ENCODE results near the gene TPM1. TPM values are rescaled to one million over a fixed set of nuclear protein-coding genes. Genes with fewer than 3 reads are reported as not detected.

Gene TPM1
- total and polyA plus RNA-seq, 4 donors, result 118 to 469 (median 192) TPM

GRCh38 chr15:63046917-63047760 lies 4.6 kb downstream of the TPM1 start:
- DNase-seq (no peak), ATAC-seq (ENCODE audit: insufficient read depth, low FRiP score) (no peak)
- peaks cover 8 to 61% (median 32%) of the 10 kb centered on the region in 5 donors for H3K4me1 ChIP-seq (ENCODE audit: control insufficient read depth in 5 of 5, insufficient read depth in 5 of 5, low read length in 5 of 5)
- peak overlapping the region in 1 of 2 donors; percentile 82 for H3K27ac ChIP-seq (ENCODE audit: low read depth in 1 of 2, low read length in 1 of 2)
- H3K27me3 ChIP-seq (ENCODE audit: control insufficient read depth in 3 of 3, insufficient read depth in 3 of 3, low read length in 2 of 3), result no peaks in the 10 kb centered on the region
- TF ChIP-seq CTCF (IDR thresholded peaks at IDR 0.05; ENCODE audit: control extremely low read depth, extremely low read depth), result no peak
- H3K36me3 ChIP-seq (ENCODE audit: control insufficient read depth in 4 of 4, insufficient read depth in 4 of 4, low read length in 4 of 4), result peaks cover 0 to 15% (median 6%) of the 10 kb centered on the region in 4 donors
- 73 to 74% methylated on average over 8 of the region's 8 CpGs for WGBS, 2 donors
- H3K4me3 ChIP-seq, result no peak overlapping the region
- peak overlapping the region in 1 of 2 donors; percentile 13 for H3K9ac ChIP-seq (ENCODE audit: insufficient read depth in 1 of 2, low read length in 2 of 2)
- H3K9me3 ChIP-seq (ENCODE audit: control insufficient read depth in 4 of 4, insufficient read depth in 3 of 4, low read length in 3 of 4), result no peaks in the 10 kb centered on the region

GRCh38 chr15:63047792-63048114 lies 5.2 kb downstream of the TPM1 start:
- Histone ChIP-seq H3K9ac (ENCODE audit: insufficient read depth in 1 of 2, low read length in 2 of 2) (no peak overlapping the region), H3K4me3 (peak overlapping the region; percentile 95), H3K9me3 (ENCODE audit: control insufficient read depth in 4 of 4, insufficient read depth in 3 of 4, low read length in 3 of 4) (no peaks in the 10 kb centered on the region), H3K27ac (ENCODE audit: low read depth in 1 of 2, low read length in 1 of 2) (peak overlapping the region; percentile 82 to 95), H3K27me3 (ENCODE audit: control insufficient read depth in 3 of 3, insufficient read depth in 3 of 3, low read length in 2 of 3) (no peaks in the 10 kb centered on the region), H3K36me3 (ENCODE audit: control insufficient read depth in 4 of 4, insufficient read depth in 4 of 4, low read length in 4 of 4) (peaks cover 0 to 15% (median 6%) of the 10 kb centered on the region in 4 donors), H3K4me1 (ENCODE audit: control insufficient read depth in 5 of 5, insufficient read depth in 5 of 5, low read length in 5 of 5) (peaks cover 8 to 67% (median 35%) of the 10 kb centered on the region in 5 donors)
- no peak for TF ChIP-seq CTCF (IDR thresholded peaks at IDR 0.05; ENCODE audit: control extremely low read depth, extremely low read depth)
- 15 to 18% methylated on average over 12 of the region's 12 CpGs for WGBS, 2 donors
- DNase-seq (no peak), ATAC-seq (ENCODE audit: insufficient read depth, low FRiP score) (no peak)

DNA sequence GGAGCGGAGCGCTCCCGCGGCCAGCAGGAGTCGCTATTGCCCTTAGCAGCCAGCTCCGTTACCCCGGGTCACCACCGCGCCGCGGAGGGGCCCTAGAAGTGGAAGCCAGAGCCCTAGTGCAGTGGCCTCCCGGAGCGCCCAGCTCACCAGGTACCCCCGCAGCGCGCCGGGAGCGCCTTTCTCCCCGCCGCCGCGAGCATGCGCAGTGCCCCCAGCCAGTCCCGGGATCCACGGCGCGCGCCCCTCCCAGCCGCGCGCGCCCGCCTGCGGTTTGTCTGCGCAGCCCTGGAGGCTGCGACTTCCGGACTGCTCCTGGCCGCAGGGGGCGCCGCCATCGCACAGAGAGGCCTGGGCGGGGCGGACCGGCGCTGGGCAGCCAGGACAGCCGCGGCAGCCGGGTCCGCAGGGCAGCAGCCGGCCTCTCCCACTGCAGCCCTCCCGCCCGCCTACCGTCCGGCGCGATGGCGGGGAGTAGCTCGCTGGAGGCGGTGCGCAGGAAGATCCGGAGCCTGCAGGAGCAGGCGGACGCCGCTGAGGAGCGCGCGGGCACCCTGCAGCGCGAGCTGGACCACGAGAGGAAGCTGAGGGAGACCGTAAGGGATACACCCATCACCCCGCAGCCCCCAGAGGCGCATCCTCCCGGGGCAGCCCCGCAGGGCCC lies 5.7 kb downstream of the TPM1 start:
- ATAC-seq (ENCODE audit: insufficient read depth, low FRiP score) (peak; percentile 93), DNase-seq (peak; percentile 96 to 97 (median 97))
- TF ChIP-seq CTCF (IDR thresholded peaks at IDR 0.05; ENCODE audit: control extremely low read depth, extremely low read depth), result peak; percentile 90
- Histone ChIP-seq H3K27ac (ENCODE audit: low read depth in 1 of 2, low read length in 1 of 2) (peak overlapping the region; percentile 82 to 95), H3K4me1 (ENCODE audit: control insufficient read depth in 5 of 5, insufficient read depth in 5 of 5, low read length in 5 of 5) (peaks cover 8 to 72% (median 40%) of the 10 kb centered on the region in 5 donors), H3K27me3 (ENCODE audit: control insufficient read depth in 3 of 3, insufficient read depth in 3 of 3, low read length in 2 of 3) (no peaks in the 10 kb centered on the region), H3K9me3 (ENCODE audit: control insufficient read depth in 4 of 4, insufficient read depth in 3 of 4, low read length in 3 of 4) (no peaks in the 10 kb centered on the region), H3K4me3 (peak overlapping the region; percentile 95), H3K36me3 (ENCODE audit: control insufficient read depth in 4 of 4, insufficient read depth in 4 of 4, low read length in 4 of 4) (peaks cover 0 to 15% (median 6%) of the 10 kb centered on the region in 4 donors), H3K9ac (ENCODE audit: insufficient read depth in 1 of 2, low read length in 2 of 2) (peak overlapping the region; percentile 44 to 82)
- WGBS, 2 donors, result 0% methylated on average over 56 to 75 of the region's 75 CpGs

All from lung (tissue), 12 donors.